Stimulated activated CD8-positive, alpha-beta memory T cell treated with anti-CD3 and anti-CD28 coated beads, Interleukin-15, amount 100 ng/mL, for 24 hours (primary cell): Measurements from ENCODE around the gene RAB40C.

Experiments
- DNase-seq: peaks from one replicate; pipeline ENCODE4 v3.0.0-alpha.2; 2020; ENCODE audit warnings: low read depth

Gene RAB40C

GRCh38 chr16:616733-617586, 27.1 kb downstream of the RAB40C start:
- DNase-seq, result no peak

- no peak for DNase-seq
Measured at GRCh38 chr16:617855-618254, 28.0 kb downstream of the RAB40C start.

DNA sequence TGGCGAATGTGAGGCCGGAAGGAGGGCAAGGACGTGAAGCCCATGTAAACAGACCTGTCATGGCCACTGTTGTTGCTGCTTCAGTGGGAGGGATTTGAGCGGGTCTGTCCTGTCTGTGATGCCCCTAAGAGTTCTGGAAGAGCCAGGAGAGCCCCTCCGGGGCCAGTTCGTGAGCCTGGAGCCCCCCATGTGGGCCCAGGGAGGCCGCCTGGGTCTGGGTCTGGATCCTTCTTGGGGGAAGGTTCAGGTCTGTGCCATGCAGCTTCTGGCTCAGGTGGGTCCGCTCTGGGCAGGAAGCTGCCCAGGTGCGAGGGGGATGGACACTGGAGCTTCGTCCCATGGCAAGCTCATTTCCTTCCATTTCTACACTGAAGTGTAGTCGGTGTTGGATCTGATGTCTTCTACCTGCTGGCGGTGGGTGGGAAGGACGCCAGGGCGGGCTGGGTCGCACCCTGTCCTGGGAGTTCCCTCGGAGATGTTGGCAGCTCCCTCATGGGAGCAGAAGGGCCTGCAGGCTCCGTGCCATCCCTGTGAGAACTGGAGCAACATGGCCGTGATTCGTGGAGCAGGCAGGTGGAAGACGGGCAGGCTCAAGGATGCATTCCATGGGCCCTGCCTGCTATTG, 29.7 kb downstream of the RAB40C start:
- DNase-seq, result no peak

DNA sequence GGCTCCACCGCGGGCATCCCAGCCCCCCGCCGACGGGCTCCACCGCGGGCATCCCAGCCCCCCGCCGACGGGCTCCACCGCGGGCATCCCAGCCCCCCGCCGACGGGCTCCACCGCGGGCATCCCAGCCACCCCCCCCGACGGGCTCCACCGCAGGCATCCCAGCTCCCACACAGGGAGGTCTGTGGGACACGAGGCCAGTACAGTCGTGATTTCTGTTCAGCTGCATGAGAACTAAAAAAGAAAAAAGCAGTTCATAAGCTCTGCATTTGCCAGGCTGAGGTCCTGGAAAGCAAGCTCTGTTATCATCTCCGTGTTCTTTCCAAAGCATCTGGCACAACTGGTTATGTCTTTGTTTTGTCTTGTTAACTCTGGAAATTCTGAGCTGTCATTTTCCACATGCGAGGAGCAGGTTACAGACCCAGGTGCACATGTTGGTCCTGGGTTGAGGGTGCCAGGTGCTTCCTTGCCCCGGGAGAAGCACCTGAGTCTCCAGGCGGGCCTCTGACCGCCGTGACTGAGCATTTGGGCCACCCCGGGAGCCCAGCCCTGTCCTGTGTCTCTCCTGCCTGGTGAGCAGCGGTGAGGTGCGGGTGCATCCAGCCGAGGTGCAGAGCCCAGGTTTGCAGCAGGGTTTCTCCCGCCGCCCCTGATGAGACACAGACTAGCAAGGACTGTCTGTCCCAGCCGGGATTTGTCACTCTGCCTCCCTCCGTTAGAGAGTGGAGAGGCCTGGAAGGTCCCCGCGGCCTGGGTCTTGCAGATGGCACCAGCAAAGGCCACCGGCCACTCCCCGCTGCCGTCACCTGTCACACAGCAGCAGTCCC, 31.0 kb downstream of the RAB40C start:
- no peak for DNase-seq

- DNase-seq, result no peak
Measured at GRCh38 chr16:621526-622105, 31.8 kb downstream of the RAB40C start.

- no peak for DNase-seq
Measured at GRCh38 chr16:622920-623280, 33.0 kb downstream of the RAB40C start.

GRCh38 chr16:624526-625070, 34.7 kb downstream of the RAB40C start:
- DNase-seq, result no peak

DNA sequence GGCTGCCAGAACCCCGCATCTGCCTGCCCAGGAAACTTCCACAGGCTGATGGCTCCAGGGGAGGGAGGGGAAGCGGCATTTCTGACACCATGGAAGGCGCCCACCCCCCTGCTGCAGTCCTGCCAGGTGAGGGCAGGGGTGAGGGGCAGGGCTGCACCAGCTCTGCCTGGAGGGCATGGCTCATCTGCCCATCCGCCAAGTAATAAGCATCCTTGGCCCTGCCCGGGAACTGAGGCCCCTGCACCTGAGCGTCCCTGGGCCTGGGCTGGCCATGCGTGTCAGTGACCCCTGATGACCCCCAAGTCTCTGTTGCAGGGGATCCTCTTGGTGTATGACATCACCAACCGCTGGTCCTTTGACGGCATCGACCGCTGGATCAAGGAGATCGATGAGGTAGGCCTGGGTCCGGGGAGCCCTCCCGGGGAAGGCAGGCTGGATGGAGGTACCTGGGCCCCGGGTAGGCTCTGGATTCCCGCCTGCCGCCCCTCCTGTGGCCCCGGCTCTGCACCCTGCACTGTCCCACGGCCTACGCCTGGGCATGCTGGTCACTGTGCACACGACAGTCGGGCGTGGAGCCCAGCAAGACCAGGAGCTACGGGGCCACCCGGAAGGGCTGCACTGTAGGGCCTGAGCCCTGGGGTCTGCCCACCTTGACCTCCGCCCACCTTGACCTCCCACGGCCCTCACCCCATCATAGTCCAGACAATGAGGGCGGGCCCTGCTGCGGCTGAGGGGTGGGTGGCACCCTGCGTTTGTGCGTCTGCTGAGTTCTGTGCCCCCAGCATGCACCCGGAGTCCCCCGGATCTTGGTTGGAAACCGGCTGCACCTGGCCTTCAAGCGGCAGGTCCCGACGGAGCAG, 35.5 kb downstream of the RAB40C start:
- no peak for DNase-seq

GRCh38 chr16:625977-626765, 36.3 kb downstream of the RAB40C start:
- DNase-seq, result no peak

DNA sequence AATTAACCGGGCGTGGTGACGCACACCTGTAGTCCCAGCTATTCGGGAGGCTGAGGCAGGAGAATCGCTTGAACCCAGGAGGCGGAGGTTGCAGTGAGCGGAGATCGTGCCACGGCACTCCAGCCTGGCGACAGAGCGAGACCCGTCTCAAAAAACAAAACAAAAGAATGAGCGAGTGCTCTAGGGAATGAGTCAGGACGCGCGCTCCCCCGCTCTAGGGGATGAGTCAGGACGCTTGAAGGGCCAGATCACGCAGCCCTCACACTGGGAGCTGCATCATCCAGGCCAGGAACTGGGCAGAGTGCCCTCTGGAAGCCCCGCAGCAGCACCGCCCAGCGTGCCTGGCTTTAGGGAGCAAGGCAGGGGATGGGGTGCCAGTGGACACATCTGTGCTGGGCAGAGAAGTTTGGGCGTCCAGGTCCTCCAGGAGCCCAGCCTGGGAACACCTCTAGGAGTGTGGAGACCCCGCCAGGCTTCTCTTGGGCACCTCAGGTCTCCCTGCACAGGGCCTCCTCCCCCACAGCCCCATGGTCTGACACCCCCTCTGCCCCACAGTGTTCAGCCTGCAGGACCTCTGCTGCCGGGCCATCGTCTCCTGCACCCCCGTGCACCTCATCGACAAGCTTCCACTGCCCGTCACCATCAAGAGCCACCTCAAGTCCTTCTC, 37.1 kb downstream of the RAB40C start:
- no peak for DNase-seq

DNA sequence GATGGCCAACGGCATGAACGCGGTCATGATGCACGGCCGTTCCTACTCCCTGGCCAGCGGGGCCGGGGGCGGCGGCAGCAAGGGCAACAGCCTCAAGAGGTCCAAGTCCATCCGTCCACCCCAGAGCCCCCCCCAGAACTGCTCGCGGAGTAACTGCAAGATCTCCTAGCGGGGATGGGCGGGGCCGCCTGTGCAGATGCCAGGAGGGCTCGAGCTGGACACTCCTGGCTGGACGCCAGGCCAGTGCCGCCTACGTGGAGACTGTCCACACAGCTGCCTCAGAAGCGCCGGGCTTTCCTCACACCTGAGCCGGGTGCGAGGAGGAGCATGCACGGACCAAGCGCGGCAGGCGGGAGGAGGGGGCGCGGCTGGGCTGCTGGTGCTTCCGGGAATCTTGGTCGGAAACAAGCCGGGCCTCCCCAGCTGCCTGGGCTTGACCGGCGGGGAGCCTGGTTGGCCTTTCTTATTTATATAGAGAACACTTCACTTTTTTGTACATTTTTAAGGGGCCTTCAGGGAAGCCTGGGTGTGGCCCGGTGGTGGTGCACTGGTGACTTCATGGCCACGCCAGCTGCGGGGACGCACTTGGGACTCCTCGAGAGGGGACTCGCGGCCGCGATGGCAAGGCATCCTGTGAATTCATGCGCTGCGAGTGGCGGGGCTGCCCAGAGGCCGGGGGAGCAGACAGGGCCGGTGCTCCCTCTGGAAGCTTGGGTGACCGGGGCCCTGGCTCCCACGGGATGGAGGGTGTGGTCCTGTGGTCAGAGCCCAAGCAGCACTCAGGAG, 37.8 kb downstream of the RAB40C start:
- DNase-seq, result no peak

DNA sequence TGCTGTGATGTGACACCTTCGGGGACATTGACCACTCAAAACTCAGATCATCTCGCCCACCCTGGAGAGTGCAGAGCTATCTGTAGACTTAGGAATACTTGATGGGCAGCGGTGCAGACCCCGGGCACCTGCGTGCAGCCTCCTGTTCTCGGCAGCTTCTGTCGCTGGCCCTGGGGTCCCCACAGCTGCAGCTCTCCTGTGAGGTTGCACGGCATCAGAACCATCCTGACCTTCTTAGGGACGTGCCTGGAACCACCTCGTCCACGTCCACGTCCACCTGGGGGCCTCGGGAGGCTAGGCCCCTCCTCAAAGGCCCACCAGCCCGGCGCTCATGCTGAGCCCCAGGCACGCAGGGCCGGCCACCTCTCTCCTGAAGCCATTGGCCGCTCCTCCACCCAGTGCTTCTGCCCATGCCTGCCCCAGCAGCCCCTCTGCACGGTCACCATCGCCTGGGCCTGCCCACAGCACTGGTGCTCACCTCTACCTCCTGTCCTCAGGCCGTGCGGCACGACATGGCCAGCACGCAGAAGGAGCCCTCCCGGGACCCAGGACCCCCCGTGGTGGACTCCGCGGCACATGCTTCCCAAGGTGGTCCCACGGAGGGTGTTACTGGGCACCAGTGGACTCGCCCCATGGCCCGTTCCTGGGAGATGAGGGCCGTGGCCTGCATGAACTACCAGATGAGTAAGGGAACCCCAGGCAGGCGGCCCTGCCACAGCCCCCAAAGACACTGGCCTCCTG, 38.6 kb downstream of the RAB40C start:
- DNase-seq, result no peak

DNA sequence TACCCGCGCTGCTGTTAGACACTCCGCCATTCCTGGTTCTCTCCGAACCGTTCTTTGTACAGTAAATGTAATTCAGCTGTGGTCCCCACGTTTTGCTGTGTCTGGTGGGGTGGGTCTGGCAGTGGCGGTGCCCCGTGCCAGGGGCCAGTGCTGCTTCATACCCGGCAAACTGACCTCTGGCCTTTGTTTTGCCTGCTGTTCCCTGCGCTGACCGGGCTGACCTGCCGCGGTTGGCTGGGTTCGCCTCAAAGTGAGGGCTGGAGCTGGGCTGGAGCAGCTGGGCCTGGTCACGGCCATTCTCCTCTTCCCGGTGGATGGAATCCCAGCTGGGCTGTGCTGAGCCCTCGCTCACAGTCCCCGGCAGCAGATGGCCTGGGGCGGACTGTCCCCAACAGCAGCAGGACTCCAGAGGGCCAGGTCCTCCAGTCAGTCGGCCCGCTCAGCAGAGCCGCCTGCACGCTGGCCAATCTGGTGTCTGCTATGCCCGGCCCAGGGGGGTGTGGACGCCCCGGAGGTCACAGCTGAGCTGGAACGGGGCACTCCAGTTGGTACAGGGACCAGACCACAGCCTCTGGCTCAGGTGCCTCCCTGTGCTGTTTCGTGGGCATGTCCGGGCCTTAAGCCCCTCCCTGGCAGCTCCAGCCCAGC, 39.4 kb downstream of the RAB40C start:
- no peak for DNase-seq

DNA sequence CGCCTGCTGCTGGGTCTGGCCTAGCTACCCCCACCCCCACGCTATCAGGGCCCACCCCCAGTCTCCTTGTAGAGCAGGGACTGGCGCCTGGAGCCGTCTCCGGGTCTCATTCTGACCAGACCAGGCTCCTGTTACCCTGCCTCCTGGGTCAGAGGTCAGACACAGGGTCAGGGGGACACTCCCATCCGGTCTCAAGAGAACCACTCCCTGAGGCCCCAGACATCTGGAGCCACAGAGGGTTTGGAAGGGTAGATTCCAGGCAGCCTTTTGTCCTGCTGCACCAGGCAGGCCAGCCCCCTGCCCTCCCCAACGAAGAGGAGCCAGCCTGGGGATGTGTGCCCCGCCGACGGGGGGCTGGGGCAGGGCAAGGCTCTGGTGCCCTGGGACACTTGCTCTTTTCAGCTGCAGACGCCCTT, 40.0 kb downstream of the RAB40C start:
- DNase-seq, result no peak

GRCh38 chr16:630249-630814, 40.5 kb downstream of the RAB40C start:
- DNase-seq, result no peak

- DNase-seq, result no peak
Measured at GRCh38 chr16:630815-631405, 41.0 kb downstream of the RAB40C start, which contains the start of gene WFIKKN1. TSS of gene WFIKKN1 (plus strand) at chr16:630985. CDS start at chr16:631254, 269 bp downstream.

DNA sequence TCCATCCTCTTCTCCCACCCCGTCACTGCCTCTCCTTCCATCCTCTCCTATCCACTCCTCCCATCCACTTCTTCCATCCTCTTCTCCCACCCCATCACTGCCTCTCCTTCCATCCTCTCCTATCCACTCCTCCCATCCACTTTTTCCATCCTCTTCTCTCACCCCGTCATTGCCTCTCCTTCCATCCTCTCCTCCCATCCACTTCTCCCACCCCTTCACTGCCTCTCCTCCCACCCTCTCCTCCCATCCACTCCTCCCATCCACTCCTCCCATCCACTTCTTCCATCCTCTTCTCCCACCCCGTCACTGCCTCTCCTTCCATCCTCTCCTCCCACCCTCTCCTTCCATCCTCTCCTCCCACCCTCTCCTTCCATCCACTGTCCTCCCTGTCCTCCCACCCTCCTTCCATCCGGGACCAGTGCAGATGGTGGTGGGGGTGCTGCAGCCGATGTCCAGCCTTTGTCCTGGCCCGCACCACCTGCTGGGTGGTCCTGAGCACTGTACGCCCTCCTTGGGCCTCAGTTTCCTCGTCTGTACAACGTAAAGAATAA, 42.0 kb downstream of the RAB40C start:
- no peak for DNase-seq
